ENCODE data around the gene OR4N2.
"Not testable (repeated sequence)": the region's sequence is repeated elsewhere in the genome, so short reads cannot be mapped to it uniquely, and the experiment has no call there.

DNA sequence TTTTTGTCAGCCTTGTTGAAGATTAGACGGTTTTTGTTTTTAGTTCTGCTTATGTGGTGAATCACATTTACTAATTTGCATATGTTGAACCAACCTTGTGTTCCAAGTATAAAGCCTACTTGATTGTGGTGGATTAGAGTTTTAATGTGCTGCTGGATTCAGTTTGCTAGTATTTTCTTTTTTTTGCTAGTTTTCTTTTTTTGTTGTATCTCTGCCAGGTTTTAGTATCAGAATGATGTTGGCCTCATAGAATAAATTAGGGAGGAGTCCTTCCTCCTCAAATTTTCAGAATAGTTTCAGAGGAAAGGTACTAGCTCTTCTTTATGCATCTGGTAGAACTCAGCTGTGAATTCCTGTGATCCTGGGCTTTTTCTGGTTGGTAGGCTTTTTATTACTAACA is at the start of gene OR4N2:
- TF ChIP-seq, protein P1, sequence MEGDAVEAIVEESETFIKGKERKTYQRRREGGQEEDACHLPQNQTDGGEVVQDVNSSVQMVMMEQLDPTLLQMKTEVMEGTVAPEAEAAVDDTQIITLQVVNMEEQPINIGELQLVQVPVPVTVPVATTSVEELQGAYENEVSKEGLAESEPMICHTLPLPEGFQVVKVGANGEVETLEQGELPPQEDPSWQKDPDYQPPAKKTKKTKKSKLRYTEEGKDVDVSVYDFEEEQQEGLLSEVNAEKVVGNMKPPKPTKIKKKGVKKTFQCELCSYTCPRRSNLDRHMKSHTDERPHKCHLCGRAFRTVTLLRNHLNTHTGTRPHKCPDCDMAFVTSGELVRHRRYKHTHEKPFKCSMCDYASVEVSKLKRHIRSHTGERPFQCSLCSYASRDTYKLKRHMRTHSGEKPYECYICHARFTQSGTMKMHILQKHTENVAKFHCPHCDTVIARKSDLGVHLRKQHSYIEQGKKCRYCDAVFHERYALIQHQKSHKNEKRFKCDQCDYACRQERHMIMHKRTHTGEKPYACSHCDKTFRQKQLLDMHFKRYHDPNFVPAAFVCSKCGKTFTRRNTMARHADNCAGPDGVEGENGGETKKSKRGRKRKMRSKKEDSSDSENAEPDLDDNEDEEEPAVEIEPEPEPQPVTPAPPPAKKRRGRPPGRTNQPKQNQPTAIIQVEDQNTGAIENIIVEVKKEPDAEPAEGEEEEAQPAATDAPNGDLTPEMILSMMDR (IDR thresholded peaks at IDR 0.05; ENCODE audit: low read length) = not testable (repeated sequence)
- TF ChIP-seq EZH2 (IDR thresholded peaks at IDR 0.05; ENCODE audit: borderline replicate concordance, low read length) = not testable (repeated sequence)
